Measurements from ENCODE around the gene TXNL4A. TPM values are rescaled to one million over a fixed set of nuclear protein-coding genes. Genes with fewer than 3 reads are reported as not detected.
A peak's percentile ranks its signal among the peaks of the same experiment; 100 is the strongest.

Gene TXNL4A
- total RNA-seq, 1 donor from 2014 or later, result 44.3 TPM

- Histone ChIP-seq H3K4me2 (no peak overlapping the region), H3K9ac (no peak overlapping the region), H3K27ac (no peak overlapping the region), H2AFZ (replicated peaks) (no peak overlapping the region), H3K9me3 (ENCODE audit: low read depth) (peaks cover 13% of the 10 kb centered on the region), H3K4me3 (no peak overlapping the region), H3K4me1 (no peaks in the 10 kb centered on the region), H4K20me1 (ENCODE audit: low read depth) (no peaks in the 10 kb centered on the region), H3K27me3 (no peaks in the 10 kb centered on the region), H3F3A (ENCODE audit: low read depth) (no peaks in the 10 kb centered on the region), H3K36me3 (no peaks in the 10 kb centered on the region), H3K79me2 (ENCODE audit: low read depth) (no peaks in the 10 kb centered on the region)
- no peaks in the 10 kb centered on the region for H3K4me1 Mint-ChIP-seq
- H3K36me3 Mint-ChIP-seq, result peaks cover 75% of the 10 kb centered on the region
- H3K27ac Mint-ChIP-seq, result no peak overlapping the region
- DNase-seq (ENCODE audit: low spot score), result no peak
- no peak overlapping the region for H3K4me3 Mint-ChIP-seq
- H3K9me3 Mint-ChIP-seq, result peaks cover 69% of the 10 kb centered on the region
- H3K27me3 Mint-ChIP-seq (ENCODE audit: insufficient read depth, low read depth), result peaks cover 8% of the 10 kb centered on the region
- no peak for TF ChIP-seq EZH2phosphoT487 (IDR thresholded peaks at IDR 0.05)
- no peak for TF ChIP-seq CTCF (IDR thresholded peaks at IDR 0.05)
- no peak for TF ChIP-seq EZH2 (IDR thresholded peaks at IDR 0.05)
Observed at GRCh38 chr18:79935499-79935898, 52.9 kb downstream of the TXNL4A start.

- Mint-ChIP-seq H3K9me3 (peaks cover 73% of the 10 kb centered on the region), H3K4me3 (no peak overlapping the region), H3K36me3 (peaks cover 76% of the 10 kb centered on the region), H3K27me3 (ENCODE audit: insufficient read depth, low read depth) (peaks cover 7% of the 10 kb centered on the region), H3K27ac (no peak overlapping the region), H3K4me1 (no peaks in the 10 kb centered on the region)
- Histone ChIP-seq H3K9ac (no peak overlapping the region), H3K9me3 (ENCODE audit: low read depth) (peaks cover 17% of the 10 kb centered on the region), H3K36me3 (no peaks in the 10 kb centered on the region), H3F3A (ENCODE audit: low read depth) (no peaks in the 10 kb centered on the region), H3K4me3 (no peak overlapping the region), H2AFZ (replicated peaks) (no peak overlapping the region), H4K20me1 (ENCODE audit: low read depth) (no peaks in the 10 kb centered on the region), H3K27ac (no peak overlapping the region), H3K79me2 (ENCODE audit: low read depth) (no peaks in the 10 kb centered on the region), H3K27me3 (no peaks in the 10 kb centered on the region), H3K4me2 (no peak overlapping the region), H3K4me1 (no peaks in the 10 kb centered on the region)
- TF ChIP-seq EZH2 (IDR thresholded peaks at IDR 0.05) (no peak), EZH2phosphoT487 (IDR thresholded peaks at IDR 0.05) (no peak), CTCF (IDR thresholded peaks at IDR 0.05) (no peak)
- DNase-seq (ENCODE audit: low spot score), result no peak
Observed at GRCh38 chr18:79935098-79935480, 53.3 kb downstream of the TXNL4A start.

- no peaks in the 10 kb centered on the region for H3K4me1 ChIP-seq
- no peak overlapping the region for H2AFZ ChIP-seq (replicated peaks)
- no peaks in the 10 kb centered on the region for H3K4me1 Mint-ChIP-seq
- no peak overlapping the region for H3K4me3 Mint-ChIP-seq
- H3K4me2 ChIP-seq, result no peak overlapping the region
- H3K36me3 ChIP-seq, result no peaks in the 10 kb centered on the region
- no peak overlapping the region for H3K27ac Mint-ChIP-seq
- peaks cover 76% of the 10 kb centered on the region for H3K36me3 Mint-ChIP-seq
- H3K4me3 ChIP-seq, result no peak overlapping the region
- peaks cover 7% of the 10 kb centered on the region for H3K27me3 Mint-ChIP-seq (ENCODE audit: insufficient read depth, low read depth)
- peaks cover 23% of the 10 kb centered on the region for H3K9me3 ChIP-seq (ENCODE audit: low read depth)
- TF ChIP-seq CTCF (IDR thresholded peaks at IDR 0.05) (peak; percentile 10), EZH2phosphoT487 (IDR thresholded peaks at IDR 0.05) (no peak)
- no peaks in the 10 kb centered on the region for H3K79me2 ChIP-seq (ENCODE audit: low read depth)
- no peak overlapping the region for H3K9ac ChIP-seq
- H3K9me3 Mint-ChIP-seq, result peaks cover 79% of the 10 kb centered on the region
- H3F3A ChIP-seq (ENCODE audit: low read depth), result no peaks in the 10 kb centered on the region
- H4K20me1 ChIP-seq (ENCODE audit: low read depth), result no peaks in the 10 kb centered on the region
- H3K27me3 ChIP-seq, result no peaks in the 10 kb centered on the region
- no peak for DNase-seq (ENCODE audit: low spot score)
- H3K27ac ChIP-seq, result no peak overlapping the region
Observed at GRCh38 chr18:79934311-79935097, 53.9 kb downstream of the TXNL4A start.
